SU-DHL-6 (cell line): ENCODE measurements around the gene CTXND1.

ENCODE experiments used
- H2AFZ ChIP-seq: fragments of 200-600 bp; sonication (generic); 2 replicates; pipeline ENCODE4 v1.6.1; 2014; ENCODE audit warnings: low read depth, mild to moderate bottlenecking, moderate library complexity, mixed read lengths, antibody characterized with exemption, low read length; ENCODE audit not compliant: severe bottlenecking
- H3F3A ChIP-seq: fragments of 200-600 bp; shearing (Covaris generic); 2 replicates; pipeline ENCODE4 v1.6.0; 2016; ENCODE audit warnings: antibody characterized with exemption, mild to moderate bottlenecking; ENCODE audit not compliant: insufficient read depth
- H3K27ac ChIP-seq: fragments of 200-600 bp; sonication (generic); 2 replicates; pipeline ENCODE4 v1.5.1; 2016; ENCODE audit warnings: low read depth, mild to moderate bottlenecking, low read length, moderate library complexity, mixed read lengths
- H3K27me3 ChIP-seq: fragments of 200-600 bp; sonication (generic), shearing (Covaris generic); 2 replicates; pipeline ENCODE4 v1.6.0; 2014; ENCODE audit warnings: mild to moderate bottlenecking, low read length
- H3K36me3 ChIP-seq: fragments of 200-600 bp; sonication (generic); 2 replicates; pipeline ENCODE4 v1.6.1; 2014; ENCODE audit warnings: mild to moderate bottlenecking, low read length, mixed read lengths
- H3K4me2 ChIP-seq: fragments of 300-600, 200-600 bp; shearing (Covaris generic), sonication (generic); 2 replicates; pipeline ENCODE4 v1.6.0; 2014; ENCODE audit warnings: low read length, low read depth, mild to moderate bottlenecking; ENCODE audit not compliant: poor library complexity, severe bottlenecking
- H3K4me3 ChIP-seq: fragments of 200-600 bp; sonication (generic); 2 replicates; pipeline ENCODE4 v1.5.1; 2014; ENCODE audit warnings: antibody characterized with exemption, low read length, mild to moderate bottlenecking, mixed read lengths; ENCODE audit not compliant: insufficient read depth, poor library complexity, severe bottlenecking
- H3K79me2 ChIP-seq: fragments of 200-600 bp; sonication (generic); 2 replicates; pipeline ENCODE4 v1.6.1; 2014; ENCODE audit warnings: mild to moderate bottlenecking, low read length, moderate library complexity; ENCODE audit not compliant: insufficient read depth
- H3K9ac ChIP-seq: fragments of 200-600 bp; sonication (generic); 2 replicates; pipeline ENCODE4 v1.7.0; 2014; ENCODE audit warnings: mild to moderate bottlenecking, low read length
- H3K9me2 ChIP-seq: fragments of 200-600 bp; sonication (generic); replicated peaks from 2 replicates; pipeline ENCODE4 v1.6.1; 2014; ENCODE audit warnings: low read length; ENCODE audit not compliant: insufficient read depth
- H3K9me3 ChIP-seq: fragments of 200-600 bp; sonication (generic); 2 replicates; pipeline ENCODE4 v1.6.1; 2014; ENCODE audit warnings: low read length, mixed read lengths; ENCODE audit not compliant: insufficient read depth
- H4K20me1 ChIP-seq: fragments of 200-600 bp; sonication (generic); 2 replicates; pipeline ENCODE4 v1.6.1; 2014; ENCODE audit warnings: low read depth, mild to moderate bottlenecking, antibody characterized with exemption, low read length, moderate library complexity, mixed read lengths
- CTCF ChIP-seq: fragments of 200-600 bp; sonication (generic); IDR thresholded peaks from one replicate; pipeline ENCODE4 v1.5.1; 2017; ENCODE audit warnings: antibody characterized with exemption, mild to moderate bottlenecking, low read length, moderate library complexity; ENCODE audit not compliant: insufficient read depth, poor library complexity, severe bottlenecking
- EZH2phosphoT487 ChIP-seq: fragments of 200-600 bp; sonication (generic), shearing (Covaris generic); conservative IDR thresholded peaks from 2 replicates; pipeline ENCODE4 v1.6.1; 2018; ENCODE audit warnings: mild to moderate bottlenecking, antibody characterized with exemption, low read length, moderate library complexity, mixed read lengths

CTXND1 gene

GRCh38 chr15:80179025-80179759 is 72.8 kb downstream of the CTXND1 start:
- Histone ChIP-seq H4K20me1 (no peaks in the 10 kb centered on the region), H3K27ac (no peak overlapping the region), H3K9ac (no peak overlapping the region), H3K4me3 (no peak overlapping the region), H3K79me2 (no peaks in the 10 kb centered on the region), H2AFZ (no peak overlapping the region), H3F3A (no peaks in the 10 kb centered on the region), H3K36me3 (no peaks in the 10 kb centered on the region), H3K27me3 (no peaks in the 10 kb centered on the region), H3K4me2 (no peak overlapping the region), H3K9me3 (no peaks in the 10 kb centered on the region), H3K9me2 (no peaks in the 10 kb centered on the region)
- TF ChIP-seq CTCF (no peak), EZH2phosphoT487 (no peak)

- Histone ChIP-seq H3K27me3 (no peaks in the 10 kb centered on the region), H3K4me2 (no peak overlapping the region), H3K9me2 (no peaks in the 10 kb centered on the region), H3K9me3 (no peaks in the 10 kb centered on the region), H3K27ac (no peak overlapping the region), H3F3A (no peaks in the 10 kb centered on the region), H2AFZ (no peak overlapping the region), H4K20me1 (no peaks in the 10 kb centered on the region), H3K79me2 (no peaks in the 10 kb centered on the region), H3K9ac (no peak overlapping the region), H3K36me3 (no peaks in the 10 kb centered on the region), H3K4me3 (no peak overlapping the region)
- TF ChIP-seq EZH2phosphoT487 (no peak), CTCF (no peak)
Observed at GRCh38 chr15:80177156-80177555, 74.9 kb downstream of the CTXND1 start.

GRCh38 chr15:80176443-80176842 is 75.6 kb downstream of the CTXND1 start:
- Histone ChIP-seq H3K36me3 (no peaks in the 10 kb centered on the region), H3K27ac (no peak overlapping the region), H3K27me3 (no peaks in the 10 kb centered on the region), H2AFZ (no peak overlapping the region), H3K4me2 (no peak overlapping the region), H4K20me1 (no peaks in the 10 kb centered on the region), H3F3A (no peaks in the 10 kb centered on the region), H3K9ac (no peak overlapping the region), H3K9me3 (no peaks in the 10 kb centered on the region), H3K79me2 (no peaks in the 10 kb centered on the region), H3K4me3 (no peak overlapping the region), H3K9me2 (no peaks in the 10 kb centered on the region)
- TF ChIP-seq EZH2phosphoT487 = no peak
- TF ChIP-seq CTCF = no peak
